SIG-M5 treated with dmso at 0.1 percent for 504 hours (cell line): ENCODE measurements around the gene TRIM26.

Experiments
- DNase-seq: peaks from one replicate; lab custom pipeline; 2025; ENCODE audit not compliant: unreplicated experiment; lab: John Stamatoyannopoulos, UW

TRIM26 gene

DNA sequence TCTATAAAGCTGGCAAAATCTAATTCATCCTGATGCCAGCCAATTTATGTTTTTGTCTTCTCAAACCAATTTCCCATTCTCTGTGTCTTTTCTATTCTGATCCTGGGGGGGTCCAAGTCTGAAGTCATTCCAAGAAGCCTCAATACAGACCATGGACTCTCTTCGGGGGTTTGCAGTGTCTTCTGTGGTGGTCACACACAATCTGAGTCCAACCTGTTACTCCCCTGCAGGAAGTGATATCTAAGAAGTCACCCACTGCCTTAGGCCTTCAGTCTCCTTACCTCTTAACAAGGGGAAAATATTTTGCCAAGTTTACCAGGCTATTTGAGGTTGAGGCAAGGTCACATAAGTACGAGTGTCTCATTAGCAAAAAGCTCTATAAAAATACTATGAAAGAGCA is 1.9 kb downstream of the TRIM26 start:
- DNase-seq = no peak

DNA sequence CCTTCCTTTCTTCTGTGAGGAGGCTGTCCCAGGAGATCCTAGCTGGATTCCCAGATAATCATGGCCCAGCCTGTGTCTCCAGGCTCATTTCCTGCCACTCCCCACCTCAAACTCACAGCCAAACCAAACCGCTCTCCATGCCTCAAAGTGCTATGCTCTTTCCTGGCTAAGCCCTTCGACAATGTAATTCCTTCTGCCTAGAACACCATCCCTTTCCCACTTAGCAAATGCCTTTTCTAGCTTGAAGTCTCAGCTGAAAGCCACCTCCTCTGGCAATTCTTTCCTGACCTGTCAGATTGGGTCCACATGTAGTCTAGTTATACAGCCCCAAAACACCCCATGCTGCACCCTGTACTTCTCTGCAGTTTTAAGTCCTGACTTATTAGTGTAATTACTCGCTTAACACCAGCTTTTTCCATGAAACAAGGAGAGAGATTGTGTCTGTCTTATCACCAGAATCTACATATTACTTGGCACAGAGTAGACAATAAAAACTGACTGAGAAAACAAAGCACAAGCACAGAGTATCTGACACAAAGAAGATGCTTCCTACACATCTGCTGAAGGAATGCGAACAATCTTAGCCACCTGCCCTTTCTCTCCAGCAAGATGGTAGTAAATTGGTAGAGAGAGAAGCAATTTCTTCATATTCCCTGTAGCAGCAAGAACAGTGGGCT is 5.4 kb downstream of the TRIM26 start:
- no peak for DNase-seq

DNA sequence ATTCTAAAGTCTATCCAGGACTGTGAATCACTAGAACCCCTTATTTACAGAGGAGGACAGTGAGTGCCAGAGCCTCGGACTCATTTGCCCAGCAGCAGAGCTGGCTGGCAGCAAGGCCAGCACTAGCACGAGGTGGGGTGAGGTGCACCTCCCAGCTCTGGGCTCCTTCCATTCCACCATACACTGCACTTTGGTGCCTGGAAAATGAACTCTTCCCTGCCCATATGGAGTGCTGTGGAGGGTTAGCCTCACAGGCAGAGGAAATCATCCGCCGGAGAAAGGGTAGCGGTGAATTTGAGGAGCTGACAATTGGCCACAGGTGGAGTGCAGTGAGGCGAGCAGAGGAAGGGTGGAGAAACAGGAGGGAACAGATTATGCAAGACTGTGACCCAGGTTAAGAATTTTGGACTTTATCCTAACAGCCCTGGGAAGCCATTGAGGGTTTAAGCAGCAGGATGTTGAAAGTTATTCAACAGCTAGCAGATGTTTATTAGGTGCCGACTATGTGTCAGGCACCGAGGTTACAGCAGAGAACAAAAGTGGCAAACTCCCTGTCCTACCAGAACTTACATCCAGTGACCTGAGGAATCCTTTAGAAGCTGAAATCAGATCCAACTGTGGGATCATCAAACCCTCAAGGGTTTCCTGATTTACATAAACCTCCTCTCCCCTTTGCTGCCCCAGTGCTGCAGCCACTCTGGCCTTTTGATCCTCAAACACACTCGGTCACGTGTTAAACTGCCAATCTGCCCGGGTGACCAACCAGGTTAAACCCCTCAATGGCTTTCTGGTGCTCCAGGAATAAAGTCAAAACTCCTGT is 6.2 kb downstream of the TRIM26 start:
- DNase-seq = no peak

DNA sequence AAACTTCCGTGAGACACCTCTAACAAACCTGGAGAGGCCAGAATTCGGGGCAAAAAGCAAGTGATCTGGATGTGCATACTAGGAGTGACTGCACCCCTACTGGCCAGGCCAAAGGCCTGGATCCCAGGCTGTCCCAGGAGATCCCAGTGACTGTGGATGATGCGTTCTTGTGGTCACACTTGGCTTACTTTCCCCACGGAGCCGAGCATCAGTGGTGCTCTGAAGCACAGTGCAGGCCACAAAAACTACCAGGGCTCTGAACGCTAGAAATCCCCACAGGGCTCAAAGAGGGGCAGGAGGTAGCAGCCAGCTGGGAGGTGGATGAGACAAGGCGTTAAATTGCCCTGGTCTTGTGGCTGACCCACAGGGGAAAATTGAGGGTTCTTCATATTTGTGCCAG is 7.1 kb downstream of the TRIM26 start:
- no peak for DNase-seq

DNA sequence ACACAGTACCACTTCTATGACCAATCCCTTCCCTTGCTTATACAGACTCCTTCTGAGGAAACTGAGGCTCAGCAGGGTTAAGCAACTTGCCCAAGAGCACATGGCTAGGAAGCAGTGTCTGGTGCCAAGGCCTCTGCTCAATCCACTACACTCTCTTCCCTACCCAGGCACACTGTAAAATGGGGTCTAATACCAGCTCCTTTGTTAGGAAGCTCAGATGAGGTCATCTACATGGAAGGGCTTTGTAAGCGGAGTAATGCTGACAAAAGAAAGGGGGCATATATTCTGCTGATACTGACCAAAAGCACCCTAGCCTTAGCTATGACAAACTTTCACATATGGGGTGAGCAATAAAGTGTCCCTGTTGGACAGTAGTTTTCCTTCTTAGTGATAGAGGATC is 9.1 kb downstream of the TRIM26 start:
- DNase-seq = no peak

DNA sequence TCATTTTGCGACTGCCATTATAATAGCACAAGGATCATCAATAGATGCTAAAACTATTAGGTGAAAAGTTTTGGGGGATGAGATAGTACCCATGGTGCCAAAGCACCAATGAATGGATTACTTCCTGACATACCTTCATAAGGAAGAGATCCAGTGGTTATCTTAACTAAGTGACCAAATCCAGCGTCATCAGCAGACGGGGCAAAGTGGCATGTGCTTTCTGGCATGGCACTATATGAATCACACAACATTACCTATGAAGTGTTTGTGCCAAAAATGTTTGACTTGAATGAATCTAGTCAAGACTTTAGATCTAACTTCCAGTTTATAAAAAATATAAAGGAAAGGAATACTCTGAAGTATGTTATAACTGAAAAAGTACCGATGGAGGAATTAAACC is 10.8 kb downstream of the TRIM26 start:
- DNase-seq = no peak

DNA sequence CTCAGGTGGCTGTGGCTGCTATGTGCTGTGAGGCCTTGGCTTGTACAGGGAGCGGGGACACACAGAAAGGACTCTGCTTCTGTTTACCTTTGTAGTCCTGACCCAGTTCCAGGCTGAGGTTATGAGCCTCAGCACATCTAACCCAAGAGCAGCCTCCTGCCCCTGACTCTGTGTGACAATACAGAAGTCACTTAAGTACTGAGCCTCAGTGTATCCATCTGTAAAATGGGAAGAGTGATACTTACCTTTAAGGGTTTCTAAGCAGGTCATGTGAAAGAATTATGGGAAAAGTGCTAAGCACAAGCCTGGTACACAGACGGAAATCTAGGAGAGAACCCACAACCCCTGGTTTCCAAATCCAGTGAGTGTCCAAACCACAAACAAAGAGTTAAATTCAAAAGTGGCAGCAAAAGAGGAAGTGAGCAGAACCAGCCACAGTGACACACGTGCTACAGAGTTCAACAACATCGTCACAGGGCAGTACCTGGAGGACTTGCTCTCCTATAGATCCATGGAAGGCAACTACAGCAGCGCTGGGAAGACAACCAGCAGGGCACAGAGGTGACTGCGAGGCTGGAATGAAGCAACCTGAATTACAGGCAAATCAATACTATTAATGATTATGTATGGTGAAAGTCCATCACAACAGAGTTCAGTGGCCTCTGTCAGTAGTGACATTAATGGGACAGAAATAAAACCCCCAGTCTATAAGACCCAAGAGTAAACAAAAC is 12.5 kb downstream of the TRIM26 start:
- peak; percentile 88 for DNase-seq

DNA sequence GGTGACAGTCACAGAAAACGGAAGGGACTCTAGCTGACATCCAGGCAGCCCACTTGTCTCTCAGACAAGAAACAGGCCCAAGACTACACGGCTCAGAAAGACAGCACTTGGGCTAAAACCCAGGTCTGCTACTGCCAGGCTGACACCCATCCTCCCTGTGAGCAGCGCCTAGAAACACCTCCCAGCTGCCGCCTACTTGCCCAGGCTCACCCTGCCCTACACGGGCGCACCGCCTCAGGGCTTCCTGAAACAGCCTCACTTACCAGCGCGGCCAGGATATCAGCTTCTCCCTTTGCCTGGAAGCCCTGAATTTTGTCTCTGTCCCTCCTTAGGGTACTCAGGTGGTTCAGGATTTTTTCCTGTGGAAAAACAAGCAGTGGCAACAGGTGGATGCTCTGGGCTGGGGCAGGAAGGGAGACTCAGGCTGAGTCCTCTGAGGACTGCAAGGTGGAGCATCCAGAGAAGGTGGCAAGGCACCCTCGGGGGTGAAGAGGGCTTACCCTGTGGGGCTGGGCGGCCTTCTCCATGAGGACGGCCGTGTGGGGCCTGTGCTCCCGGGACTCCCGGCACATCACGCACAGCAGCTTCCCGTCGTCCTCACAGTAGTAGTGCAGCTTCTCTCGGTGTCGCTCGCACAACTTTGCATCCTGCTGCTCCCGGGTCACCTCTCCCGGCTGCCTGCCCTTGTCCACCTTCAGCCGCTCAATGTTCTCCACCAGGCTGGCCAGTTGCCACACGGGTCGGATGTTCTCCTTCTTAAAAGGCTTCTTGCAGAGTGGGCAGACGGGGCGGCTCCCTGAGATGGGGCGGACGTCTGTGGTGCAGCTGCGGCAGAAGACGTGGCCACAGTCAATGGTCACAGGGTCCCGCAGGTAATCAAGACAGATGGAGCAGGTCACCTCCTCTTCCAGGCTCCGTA is 14.8 kb downstream of the TRIM26 start:
- DNase-seq = no peak

DNA sequence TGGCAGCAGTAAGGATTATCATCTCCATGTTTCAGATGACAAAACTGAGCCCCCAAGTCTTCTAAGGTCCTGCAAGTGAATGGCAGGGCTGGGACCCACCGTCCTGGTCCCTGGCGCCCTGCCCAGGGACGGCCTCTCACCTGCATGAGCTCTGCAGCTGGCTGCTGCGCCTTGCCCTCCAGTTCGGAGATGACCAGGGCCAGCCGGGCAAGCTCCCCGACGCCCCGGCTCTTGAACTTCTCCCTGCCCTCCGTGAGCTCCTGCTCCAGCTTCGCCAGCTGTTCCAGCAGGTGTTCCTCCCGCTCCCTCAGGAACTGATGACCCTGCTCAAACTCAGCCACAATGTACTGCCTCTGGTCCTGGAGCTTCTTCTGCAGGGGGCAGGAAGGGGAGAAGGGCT is 16.8 kb downstream of the TRIM26 start:
- DNase-seq = no peak

DNA sequence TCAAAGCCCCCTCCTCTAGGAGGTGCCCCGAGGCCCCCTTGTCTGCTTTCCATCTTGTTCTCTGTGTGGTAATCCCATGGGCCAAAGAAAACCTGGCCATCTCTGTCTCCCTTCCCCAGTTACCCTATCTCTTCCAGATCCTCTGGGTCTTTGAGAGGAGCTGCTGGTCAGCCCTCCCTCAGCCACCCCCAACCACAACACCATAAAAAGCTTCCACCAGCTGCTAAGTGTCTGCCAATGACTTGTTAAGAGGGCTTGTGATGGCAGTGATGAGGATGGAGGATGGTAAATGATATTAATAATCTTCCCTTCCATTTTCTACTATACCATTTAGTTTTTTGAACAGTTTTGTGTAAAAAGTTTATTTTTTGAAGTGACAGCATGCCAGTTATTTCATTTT is 17.3 kb downstream of the TRIM26 start:
- no peak for DNase-seq

DNA sequence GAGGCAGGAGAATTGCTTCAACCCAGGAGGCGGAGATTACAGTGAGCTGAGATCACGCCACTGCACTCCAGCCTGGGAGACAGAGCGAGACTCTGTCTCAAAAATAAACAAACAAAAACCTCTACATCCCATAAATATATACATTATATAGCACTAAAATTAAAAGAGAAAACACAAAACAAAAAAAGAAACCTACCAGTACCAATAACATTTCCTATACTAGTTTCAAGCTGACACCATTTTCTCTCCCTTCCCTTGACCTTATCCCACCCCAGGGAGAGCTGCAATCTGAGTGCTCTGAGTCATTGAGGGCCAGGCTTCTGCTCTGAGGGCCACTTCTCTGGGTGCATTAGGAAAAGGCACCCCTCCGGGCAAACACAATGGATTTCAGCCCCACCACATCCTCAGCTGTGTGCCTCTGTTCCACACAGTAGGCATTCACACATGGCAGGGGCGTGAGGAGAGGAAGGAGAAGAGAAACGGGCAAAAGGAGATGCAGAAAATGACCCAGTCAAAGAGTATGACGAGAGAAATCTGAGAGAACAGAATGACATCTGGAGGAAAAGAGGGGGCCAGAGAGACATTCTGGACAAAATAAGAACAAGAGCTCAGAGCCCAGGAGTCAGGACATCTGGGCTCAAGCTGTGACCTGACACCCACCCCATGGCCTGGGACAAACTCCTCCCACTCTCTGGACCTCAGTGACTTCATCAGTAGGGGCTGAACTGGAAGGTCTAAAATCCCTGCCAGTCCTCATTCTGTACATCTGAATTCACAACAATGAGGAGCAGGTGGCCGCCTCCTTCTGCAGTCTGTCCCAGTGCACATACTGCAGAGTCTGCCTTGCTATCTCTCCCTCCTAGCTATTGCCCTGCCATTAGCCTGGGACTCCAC is 18.2 kb downstream of the TRIM26 start:
- DNase-seq = no peak

DNA sequence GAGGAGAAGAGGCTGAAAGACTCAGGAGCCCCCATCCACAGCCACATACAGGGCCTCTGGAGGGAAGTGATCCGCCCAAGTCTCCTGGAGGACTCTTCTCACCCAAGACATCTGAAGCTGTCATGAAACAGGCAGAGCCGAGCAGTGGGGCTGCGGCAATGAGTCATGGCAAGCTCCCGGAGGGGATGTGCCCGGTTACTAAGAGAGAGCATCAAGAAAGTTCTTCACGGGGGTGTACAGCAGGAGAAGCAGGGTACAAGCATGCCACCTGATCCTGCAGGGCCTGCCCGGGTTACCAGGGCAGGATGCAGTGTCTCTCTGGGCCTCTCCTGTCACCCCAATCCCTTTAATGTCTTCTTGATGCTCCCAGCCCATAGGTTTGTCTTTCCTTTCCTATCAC is 21.1 kb downstream of the TRIM26 start:
- DNase-seq = no peak

DNA sequence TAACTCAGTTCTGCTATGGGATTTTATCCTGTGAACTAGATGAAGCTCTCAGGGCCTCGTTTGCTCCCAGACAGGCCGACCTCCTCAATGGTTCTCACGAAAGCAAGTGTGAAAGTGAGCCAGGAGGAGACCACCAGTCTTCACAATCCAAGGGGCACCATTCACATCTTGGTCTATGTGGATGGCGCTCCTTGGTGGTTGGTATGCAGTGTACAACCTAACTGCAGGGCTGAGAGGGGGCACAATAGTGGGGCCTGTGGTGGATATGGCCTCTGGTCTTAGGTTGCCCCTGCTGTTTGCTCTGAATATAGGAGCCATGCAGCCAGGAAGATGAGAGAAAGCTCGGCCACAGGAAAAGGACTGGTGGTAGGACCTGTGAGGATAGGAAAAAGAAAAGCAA is 24.7 kb downstream of the TRIM26 start:
- no peak for DNase-seq

DNA sequence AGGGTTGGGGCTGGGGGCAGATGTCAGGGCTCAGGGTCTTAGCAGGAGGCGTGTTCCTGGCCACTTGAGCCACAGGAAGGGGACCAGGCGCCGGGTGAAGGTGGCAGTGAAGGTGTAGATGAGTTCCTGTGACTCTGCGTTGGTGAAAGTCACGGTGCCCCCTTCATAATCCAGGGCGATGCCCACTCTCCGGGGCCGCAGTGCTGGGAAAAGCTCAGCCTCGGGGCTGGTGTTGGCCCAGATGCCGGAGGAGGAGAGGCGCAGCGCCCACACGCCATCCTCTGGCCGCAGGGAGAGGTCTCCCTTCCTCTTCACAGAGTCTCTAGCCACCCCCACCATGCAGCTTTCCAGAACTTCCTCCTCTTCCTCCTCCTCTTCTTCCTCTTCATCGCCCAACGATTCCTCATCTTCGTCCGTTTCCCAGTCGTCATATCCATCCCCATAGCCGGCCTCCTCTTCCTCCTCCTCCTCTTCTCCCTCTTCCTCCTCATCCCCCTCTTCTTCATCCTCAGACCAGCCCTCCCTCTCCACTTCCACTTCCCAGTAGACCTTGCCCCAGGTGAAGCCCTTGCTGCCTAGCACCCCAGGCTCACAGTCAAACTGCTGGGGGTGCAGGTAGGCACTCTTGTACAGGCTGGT is 27.2 kb downstream of the TRIM26 start:
- no peak for DNase-seq

DNA sequence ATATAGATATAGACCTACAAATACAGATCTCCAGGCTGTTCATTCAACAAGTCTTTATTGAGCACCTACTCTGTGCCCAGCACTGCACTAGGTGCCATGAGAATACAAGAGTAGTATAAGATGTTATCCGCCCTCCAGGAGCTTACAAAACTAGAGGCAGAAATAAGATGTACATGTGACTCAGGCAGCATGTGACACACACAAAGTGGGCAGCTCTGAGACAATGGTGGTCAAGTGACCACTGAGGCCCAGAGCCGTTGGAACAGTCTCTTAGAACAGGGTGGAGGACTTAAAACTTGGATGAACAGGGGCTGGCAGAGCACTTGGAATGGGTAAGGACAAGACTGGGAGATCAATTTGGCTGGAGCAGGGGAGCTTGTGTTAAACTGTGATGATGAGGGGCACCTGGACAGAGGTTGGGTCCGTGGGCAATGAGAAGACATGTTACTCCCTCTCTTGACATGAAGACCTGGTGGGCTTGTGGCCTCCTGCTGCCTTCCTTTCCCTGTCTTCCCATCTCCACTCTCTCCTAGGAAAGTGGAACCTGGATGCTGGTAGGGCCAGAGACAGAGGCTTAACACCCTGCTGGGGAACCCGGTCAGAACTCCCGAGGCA is 28.7 kb downstream of the TRIM26 start:
- DNase-seq = no peak

DNA sequence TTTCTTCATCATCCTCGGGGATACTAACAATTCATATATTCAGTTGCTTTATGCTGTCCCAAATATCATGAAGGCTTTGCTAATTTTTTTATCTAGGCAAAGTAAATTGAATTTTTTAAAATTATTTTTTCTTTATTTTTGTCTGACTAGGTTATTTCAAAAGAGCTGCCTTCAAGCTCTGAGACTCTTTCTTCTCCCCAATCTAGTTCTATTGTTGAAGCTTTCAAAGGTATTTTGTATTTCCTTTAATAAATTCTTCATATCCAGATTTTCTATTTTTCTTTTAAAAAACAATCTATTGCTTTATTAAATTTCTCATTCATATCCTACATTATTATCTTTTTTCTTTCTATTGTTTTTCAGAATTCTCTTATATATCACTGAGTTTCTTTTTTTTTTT is 33.1 kb downstream of the TRIM26 start:
- DNase-seq = no peak

DNA sequence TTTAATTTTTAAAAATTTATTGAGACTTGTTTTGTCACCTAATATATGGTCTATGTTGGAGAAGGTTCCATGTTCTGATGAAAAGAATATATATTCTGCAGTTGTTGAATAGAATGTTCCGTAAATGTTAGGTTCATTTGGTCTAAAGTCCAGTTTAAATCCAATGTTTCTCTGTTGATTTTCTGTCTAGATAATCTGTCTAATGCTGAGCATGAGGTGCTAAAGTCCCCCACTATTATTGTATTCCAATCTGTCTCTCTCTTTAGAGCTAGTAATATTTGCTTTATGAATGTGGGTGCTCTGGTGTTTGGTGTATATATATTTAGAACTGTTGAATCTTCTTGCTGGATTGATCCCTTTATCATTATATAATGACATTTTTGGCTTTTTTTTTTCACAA is 34.4 kb downstream of the TRIM26 start:
- no peak for DNase-seq

DNA sequence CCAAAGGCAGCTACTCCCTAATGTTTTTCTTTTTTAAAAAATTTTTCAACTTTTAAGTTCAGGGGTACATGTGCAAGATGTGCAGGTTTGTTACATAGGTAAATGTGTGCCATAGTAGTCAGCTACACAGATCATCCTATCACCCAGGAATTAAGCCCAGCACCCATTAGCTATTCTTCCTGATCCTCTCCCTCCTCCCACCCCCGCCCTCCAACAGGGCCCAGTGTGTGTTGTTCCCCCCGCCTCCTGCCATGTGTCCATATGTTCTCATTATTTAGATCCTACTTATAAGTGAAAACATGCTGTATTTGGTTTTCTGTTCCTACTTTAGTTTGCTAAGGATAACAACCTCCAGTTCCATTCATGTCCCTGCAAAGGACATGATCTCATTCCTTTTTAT is 37.4 kb downstream of the TRIM26 start:
- no peak for DNase-seq

DNA sequence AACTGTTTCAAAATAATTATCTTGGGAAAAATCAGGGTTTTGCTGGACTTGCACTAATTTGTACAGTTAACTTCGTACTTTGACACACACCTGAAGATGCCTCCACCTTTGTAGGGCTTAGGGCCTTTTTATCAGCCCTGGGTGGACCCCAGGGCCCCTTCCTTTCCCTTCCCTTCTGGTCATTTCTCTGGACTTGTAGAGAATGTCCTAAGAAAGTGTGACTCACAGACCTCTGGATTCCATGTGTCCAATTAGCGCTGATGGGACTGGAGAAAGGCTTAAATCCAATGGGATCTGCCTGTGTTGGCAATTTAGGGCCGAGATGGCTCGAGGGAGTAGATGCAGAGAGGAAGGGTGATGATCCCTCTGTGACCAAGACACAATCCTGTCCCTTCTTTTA is 40.5 kb downstream of the TRIM26 start:
- no peak for DNase-seq
